Ascending aorta (tissue), 2 donors: Measurements from ENCODE around the gene MAT2B. TPM values are rescaled to one million over a fixed set of nuclear protein-coding genes. Genes with fewer than 3 reads are reported as not detected.

Experiments
- DNase-seq, 2 donors: peaks; one replicate each; pipeline ENCODE4 v3.0.0-alpha.2; 2019; ENCODE audit warnings: low spot score in 2 of 2
- H3K27ac ChIP-seq, 2 donors: fragments of 200-600 bp; sonication (generic); one replicate each; pipeline ENCODE4 v1.5.1; 2016 to 2017; ENCODE audit warnings: mild to moderate bottlenecking in 1 of 2
- H3K27me3 ChIP-seq: fragments of 200-600 bp; sonication (generic); one replicate; pipeline ENCODE4 v1.5.1; 2017
- H3K36me3 ChIP-seq, 2 donors: fragments of 200-600 bp; sonication (generic); one replicate each; pipeline ENCODE4 v1.5.1; 2016
- H3K4me1 ChIP-seq, 2 donors: fragments of 200-600 bp; sonication (generic); one replicate each; pipeline ENCODE4 v1.5.1; 2016 to 2017; ENCODE audit warnings: mild to moderate bottlenecking in 1 of 2
- H3K4me3 ChIP-seq, 2 donors: fragments of 200-600 bp; sonication (generic); one replicate each; pipeline ENCODE4 v1.5.1; 2016 to 2017; ENCODE audit warnings: mild to moderate bottlenecking in 1 of 2
- H3K9me3 ChIP-seq, 2 donors: fragments of 200-600 bp; sonication (generic); one replicate each; pipeline ENCODE4 v1.5.1; 2016
- intact Hi-C: fragments of 100-400 bp; cut with DNase I; formaldehyde crosslinking; loops from one replicate; pipeline ENCODE4 v1.15.1; 2023
- total RNA-seq: library from RNA; depleted of rRNA; stranded (reverse); fragments of >200 nt; gene quantifications from one replicate; pipeline ENCODE4 v1.1.0, GENCODE V29; 2016
- TF ChIP-seq, protein P1 (sequence below), 3 experiments: fragments of 200-600 bp in 2 of 3; fragments of 450-650 bp in 1 of 3; sonication (generic) in 2 of 3; IDR thresholded peaks; one replicate each; pipeline ENCODE4 v1.5.1; 2016 to 2019; ENCODE audit warnings: antibody characterized with exemption in 3 of 3, mild to moderate bottlenecking in 1 of 3, moderate library complexity in 1 of 3

MAT2B gene
- total RNA-seq, 1 donor from 2014 or later, result 21.8 TPM

DNA sequence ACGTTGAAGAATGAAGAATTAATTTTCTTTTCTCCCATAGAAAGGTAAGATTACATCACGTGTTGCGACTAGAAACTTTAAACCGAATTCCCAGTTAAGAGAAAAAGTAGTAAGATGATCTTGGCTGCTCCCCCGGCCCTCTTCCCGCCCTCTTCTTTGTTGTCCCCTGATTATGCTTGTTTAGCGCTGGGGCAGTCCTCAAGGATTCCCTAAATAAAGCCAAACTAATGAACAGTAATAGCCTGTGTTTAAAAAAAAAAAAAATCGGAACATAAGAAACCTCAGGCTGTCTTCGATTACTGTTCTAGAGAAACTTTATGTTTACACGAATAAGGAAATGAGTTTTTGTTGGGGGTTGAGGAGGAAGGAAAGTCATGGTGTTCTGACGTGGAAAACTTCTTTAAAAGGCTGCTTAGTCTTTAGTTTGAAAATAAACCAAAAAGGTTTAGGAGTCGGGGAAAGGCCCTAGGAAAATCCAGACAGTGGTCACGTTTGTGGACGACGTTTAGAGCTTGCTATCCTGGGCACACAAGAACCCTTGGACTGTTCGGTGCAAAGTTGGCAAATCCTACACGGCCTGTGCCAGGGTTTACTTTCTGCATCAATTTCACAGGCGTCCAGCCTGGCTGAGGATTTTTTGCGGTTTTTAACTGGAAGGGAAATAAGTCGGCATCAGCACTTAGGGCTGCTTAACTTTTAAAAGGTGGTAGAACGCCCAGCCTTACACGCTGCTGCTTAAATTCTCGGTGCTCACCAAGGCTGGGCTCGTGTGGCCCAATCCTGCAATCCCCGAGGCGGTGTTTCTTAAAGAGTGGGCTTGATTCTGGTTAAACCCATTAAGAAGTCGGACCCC is 1.1 kb upstream of the MAT2B start:
- peak in 1 of 2 donors; percentile 72 for DNase-seq
- Histone ChIP-seq H3K27me3 (no peaks in the 10 kb centered on the region), H3K4me1 (peaks cover 7 to 22% of the 10 kb centered on the region in 2 donors), H3K27ac (peak overlapping the region; percentile 97 to 99), H3K9me3 (no peaks in the 10 kb centered on the region), H3K4me3 (peak overlapping the region; percentile 83 to 93), H3K36me3 (no peaks in the 10 kb centered on the region)
- TF ChIP-seq, protein P1, sequence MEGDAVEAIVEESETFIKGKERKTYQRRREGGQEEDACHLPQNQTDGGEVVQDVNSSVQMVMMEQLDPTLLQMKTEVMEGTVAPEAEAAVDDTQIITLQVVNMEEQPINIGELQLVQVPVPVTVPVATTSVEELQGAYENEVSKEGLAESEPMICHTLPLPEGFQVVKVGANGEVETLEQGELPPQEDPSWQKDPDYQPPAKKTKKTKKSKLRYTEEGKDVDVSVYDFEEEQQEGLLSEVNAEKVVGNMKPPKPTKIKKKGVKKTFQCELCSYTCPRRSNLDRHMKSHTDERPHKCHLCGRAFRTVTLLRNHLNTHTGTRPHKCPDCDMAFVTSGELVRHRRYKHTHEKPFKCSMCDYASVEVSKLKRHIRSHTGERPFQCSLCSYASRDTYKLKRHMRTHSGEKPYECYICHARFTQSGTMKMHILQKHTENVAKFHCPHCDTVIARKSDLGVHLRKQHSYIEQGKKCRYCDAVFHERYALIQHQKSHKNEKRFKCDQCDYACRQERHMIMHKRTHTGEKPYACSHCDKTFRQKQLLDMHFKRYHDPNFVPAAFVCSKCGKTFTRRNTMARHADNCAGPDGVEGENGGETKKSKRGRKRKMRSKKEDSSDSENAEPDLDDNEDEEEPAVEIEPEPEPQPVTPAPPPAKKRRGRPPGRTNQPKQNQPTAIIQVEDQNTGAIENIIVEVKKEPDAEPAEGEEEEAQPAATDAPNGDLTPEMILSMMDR (IDR thresholded peaks at IDR 0.05), result no peak
- intact Hi-C loops, result no loop called here

DNA sequence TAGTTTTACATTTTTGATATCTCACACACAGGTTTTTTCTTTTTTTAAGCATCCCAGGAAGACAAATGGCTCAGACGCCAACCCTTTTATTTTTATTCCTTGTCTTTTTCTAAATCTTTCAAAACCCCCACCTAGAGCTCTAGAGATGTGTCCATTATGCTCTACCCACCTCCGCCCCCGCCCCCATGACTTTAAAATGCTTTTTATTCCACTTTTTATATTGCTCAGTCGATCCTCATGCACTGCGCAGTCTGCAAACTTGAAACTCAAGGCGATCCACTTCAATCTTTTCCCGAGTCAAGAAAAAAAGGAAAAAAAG is 411 bp upstream of the MAT2B start:
- Histone ChIP-seq H3K9me3 (no peaks in the 10 kb centered on the region), H3K27me3 (no peaks in the 10 kb centered on the region), H3K4me3 (peak overlapping the region; percentile 83 to 93), H3K4me1 (peaks cover 7 to 25% of the 10 kb centered on the region in 2 donors), H3K36me3 (no peaks in the 10 kb centered on the region), H3K27ac (peak overlapping the region; percentile 97 to 99)
- DNase-seq, result no peak
- TF ChIP-seq, protein P1 (IDR thresholded peaks at IDR 0.05), result no peak
- intact Hi-C loops, result loop anchor here (1.0 kb wide), 2 partner anchors 45 to 68 kb away; partner anchors contain the start of genes CCNG1, HMMR and NUDCD2

DNA sequence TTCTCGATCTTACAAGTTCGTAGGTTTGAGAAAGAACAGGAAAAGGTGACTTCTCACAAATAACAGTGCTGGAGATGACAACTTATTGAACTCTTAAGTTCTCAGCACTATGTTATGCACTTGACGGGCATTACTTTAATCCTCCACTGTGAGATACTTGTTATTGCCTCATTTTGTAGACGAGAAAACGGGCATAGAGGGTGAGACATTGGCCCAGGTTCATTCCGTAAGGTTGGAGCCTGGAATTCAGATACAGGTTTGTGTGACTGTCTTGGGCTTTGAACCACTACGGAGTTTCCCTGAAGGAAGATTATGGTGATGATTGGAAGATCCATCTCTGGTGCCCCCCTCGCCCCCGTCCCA is 657 bp downstream of the MAT2B start:
- Histone ChIP-seq H3K9me3 (no peaks in the 10 kb centered on the region), H3K27ac (peak overlapping the region; percentile 97 to 99), H3K4me3 (peak overlapping the region; percentile 83 to 93), H3K4me1 (peaks cover 7 to 26% of the 10 kb centered on the region in 2 donors), H3K36me3 (no peaks in the 10 kb centered on the region), H3K27me3 (no peaks in the 10 kb centered on the region)
- intact Hi-C loops, result no loop called here
- TF ChIP-seq, protein P1 (IDR thresholded peaks at IDR 0.05), result no peak
- no peak for DNase-seq

DNA sequence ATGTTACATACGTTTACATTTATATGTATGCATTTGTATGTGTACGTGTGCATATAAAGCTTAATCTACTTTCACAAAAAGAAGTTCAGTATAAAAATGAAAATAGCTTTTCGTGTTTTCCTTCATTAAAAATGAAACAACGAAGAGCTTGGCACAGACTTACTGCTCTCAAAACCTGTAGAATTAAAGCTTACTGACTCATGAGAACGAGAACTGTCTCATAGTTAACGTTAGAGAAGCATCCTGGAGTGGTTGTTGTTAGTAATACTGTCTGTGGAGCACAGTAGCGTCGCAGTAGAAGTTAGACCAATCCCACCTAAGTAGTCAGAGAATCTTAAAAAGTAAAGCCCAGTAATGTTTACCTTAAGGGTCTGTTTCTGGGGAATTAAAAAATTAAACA is 1.3 kb downstream of the MAT2B start:
- H3K4me3 ChIP-seq, result peak overlapping the region; percentile 83 to 93
- peaks cover 7 to 28% of the 10 kb centered on the region in 2 donors for H3K4me1 ChIP-seq
- no peaks in the 10 kb centered on the region for H3K27me3 ChIP-seq
- H3K9me3 ChIP-seq, result no peaks in the 10 kb centered on the region
- peak overlapping the region; percentile 97 to 99 for H3K27ac ChIP-seq
- intact Hi-C loops, result no loop called here
- no peaks in the 10 kb centered on the region for H3K36me3 ChIP-seq
- TF ChIP-seq, protein P1 (IDR thresholded peaks at IDR 0.05), result no peak
- no peak for DNase-seq

DNA sequence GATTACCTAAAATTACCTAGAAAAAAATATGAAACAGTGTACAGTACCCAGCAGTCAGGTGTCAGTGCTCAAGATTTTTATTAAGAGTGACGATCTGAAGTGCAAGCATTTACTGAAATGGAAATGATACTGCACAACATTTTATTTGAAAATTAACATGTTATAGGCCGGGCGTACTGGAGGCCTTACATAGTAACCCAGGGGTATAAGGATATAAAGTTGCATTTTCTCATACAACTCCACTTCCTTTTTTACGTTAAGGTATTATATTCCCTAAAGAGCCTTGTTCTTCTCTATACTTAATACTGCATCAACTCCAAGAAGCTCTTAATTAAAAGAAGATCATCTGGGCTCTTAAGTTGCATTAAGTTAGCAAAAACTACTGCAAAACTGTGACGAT is 3.3 kb downstream of the MAT2B start:
- intact Hi-C loops, result no loop called here
- no peak for DNase-seq
- Histone ChIP-seq H3K4me3 (peak overlapping the region; percentile 12 to 93), H3K27me3 (no peaks in the 10 kb centered on the region), H3K36me3 (peaks cover 1 to 15% of the 10 kb centered on the region in 2 donors), H3K9me3 (no peaks in the 10 kb centered on the region), H3K27ac (peak overlapping the region in 1 of 2 donors; percentile 68), H3K4me1 (peaks cover 0 to 31% of the 10 kb centered on the region in 2 donors)
- TF ChIP-seq, protein P1 (IDR thresholded peaks at IDR 0.05), result no peak
